ENCODE data around the gene PRAMEF33.
"Not testable (repeated sequence)": the region's sequence is repeated elsewhere in the genome, so short reads cannot be mapped to it uniquely, and the experiment has no call there.

Gene PRAMEF33

DNA sequence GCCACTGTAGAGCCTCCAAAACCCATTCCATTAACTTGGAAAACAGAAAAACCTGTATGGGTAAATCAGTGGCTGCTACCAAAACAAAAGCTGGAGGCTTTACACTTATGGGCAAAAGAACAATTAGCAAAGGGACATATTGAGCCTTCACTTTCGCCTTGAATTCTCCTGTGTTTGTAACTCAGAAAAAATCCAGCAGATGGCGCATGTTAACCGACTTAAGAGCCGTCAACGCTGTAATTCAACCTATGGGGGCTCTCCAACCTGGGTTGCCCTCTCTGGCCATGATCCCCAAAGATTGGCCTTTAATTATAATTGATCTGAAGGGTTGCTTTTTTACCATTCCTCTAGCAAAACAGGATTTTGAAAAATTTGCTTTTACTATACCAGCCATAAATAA, 53.4 kb downstream of the PRAMEF33 start:
- H3K27ac Mint-ChIP-seq; H3K27me3 Mint-ChIP-seq (ENCODE audit: low read depth, poor library complexity); H3K36me3 Mint-ChIP-seq (ENCODE audit: low read depth); H3K4me1 Mint-ChIP-seq; H3K4me3 Mint-ChIP-seq: not testable (repeated sequence)
- H3K9me3 Mint-ChIP-seq: peaks cover 14% of the 10 kb centered on the region
- peak; percentile 27 for DNase-seq
- peak; percentile 46 for TF ChIP-seq CTCF (IDR thresholded peaks at IDR 0.05)

All from nephron progenitor cell (in vitro differentiated cells).